GM23338 (cell line): ENCODE results near the gene RNF103. TPM values are rescaled to one million over a fixed set of nuclear protein-coding genes. Genes with fewer than 3 reads are reported as not detected.

Experiments
- ATAC-seq: fragments of 200-7000 bp; cut with Tn5 transposase; 3 replicates; pipeline ENCODE4 v1.9.1; 2020
- DNase-seq: peaks from one replicate; pipeline ENCODE4 v3.0.0-alpha.2; 2015; ENCODE audit warnings: low spot score
- H2AFZ ChIP-seq: fragments of 200-600 bp; sonication (generic); 2 replicates; pipeline ENCODE4 v1.8.0; 2016; ENCODE audit warnings: antibody characterized with exemption, mild to moderate bottlenecking, moderate library complexity
- H3F3A ChIP-seq: fragments of 200-600 bp; sonication (generic); replicated peaks from 2 replicates; pipeline ENCODE4 v1.8.0; 2017; ENCODE audit warnings: antibody characterized with exemption, mixed run types, low read depth
- H3K27ac ChIP-seq: fragments of 200-600 bp; sonication (generic); 2 replicates; pipeline ENCODE4 v1.6.1; 2016; ENCODE audit warnings: low read depth
- H3K27me3 ChIP-seq: fragments of 200-600 bp; sonication (generic); 2 replicates; pipeline ENCODE4 v1.8.0; 2016; ENCODE audit warnings: mild to moderate bottlenecking, mixed run types, moderate library complexity; ENCODE audit not compliant: insufficient read depth
- H3K36me3 ChIP-seq: fragments of 200-600 bp; sonication (generic); 2 replicates; pipeline ENCODE4 v1.8.0; 2016; ENCODE audit warnings: mild to moderate bottlenecking; ENCODE audit not compliant: insufficient read depth
- H3K4me1 ChIP-seq: fragments of 200-600 bp; sonication (generic); 2 replicates; pipeline ENCODE4 v1.8.0; 2016; ENCODE audit warnings: mild to moderate bottlenecking, moderate library complexity; ENCODE audit not compliant: insufficient read depth
- H3K4me2 ChIP-seq: fragments of 200-600 bp; sonication (generic); 2 replicates; pipeline ENCODE4 v1.7.1; 2017; ENCODE audit warnings: mixed run types
- H3K4me3 ChIP-seq: fragments of 200-600 bp; sonication (generic); 2 replicates; pipeline ENCODE4 v1.6.1; 2016; ENCODE audit warnings: mixed run types
- H3K79me2 ChIP-seq: fragments of 200-600 bp; sonication (generic); replicated peaks from 2 replicates; pipeline ENCODE4 v1.8.0; 2017; ENCODE audit warnings: mild to moderate bottlenecking; ENCODE audit not compliant: insufficient read depth
- H3K9me2 ChIP-seq: fragments of 200-600 bp; sonication (generic); 2 replicates; pipeline ENCODE4 v1.8.0; 2017; ENCODE audit not compliant: insufficient read depth
- H4K20me1 ChIP-seq: fragments of 200-600 bp; sonication (generic); replicated peaks from 2 replicates; pipeline ENCODE4 v1.8.0; 2017; ENCODE audit warnings: mild to moderate bottlenecking; ENCODE audit not compliant: insufficient read depth
- H3K27ac Mint-ChIP-seq: 2 replicates; pipeline ENCODE4 v1.8.0; 2020; ENCODE audit warnings: inconsistent platforms, mild to moderate bottlenecking, moderate library complexity, mixed read lengths
- H3K27me3 Mint-ChIP-seq: 3 replicates; pipeline ENCODE4 v1.8.0; 2022; ENCODE audit warnings: low read depth, mild to moderate bottlenecking, moderate library complexity, mixed read lengths, inconsistent platforms; ENCODE audit not compliant: insufficient read depth, poor library complexity
- H3K36me3 Mint-ChIP-seq: 3 replicates; pipeline ENCODE4 v1.8.0; 2021; ENCODE audit warnings: low read depth, mild to moderate bottlenecking, inconsistent platforms, moderate library complexity, mixed read lengths
- H3K4me1 Mint-ChIP-seq: 3 replicates; pipeline ENCODE4 v1.8.0; 2020; ENCODE audit warnings: mild to moderate bottlenecking, inconsistent platforms, mixed read lengths
- H3K4me3 Mint-ChIP-seq: 3 replicates; pipeline ENCODE4 v1.8.0; 2021; ENCODE audit warnings: moderate library complexity, mild to moderate bottlenecking, inconsistent platforms, mixed read lengths
- H3K9me3 Mint-ChIP-seq: 3 replicates; pipeline ENCODE4 v1.8.0; 2020; ENCODE audit warnings: moderate library complexity, mild to moderate bottlenecking, inconsistent platforms, mixed read lengths
- CREB1 ChIP-seq: fragments of 250-450 bp; sonication (Bioruptor Pico); IDR thresholded peaks from 2 replicates; pipeline ENCODE4 v1.5.0; 2020; ENCODE audit warnings: low read depth, mild to moderate bottlenecking, moderate library complexity
- EZH2 ChIP-seq: fragments of 200-600 bp; sonication (generic); IDR thresholded peaks from one replicate; pipeline ENCODE4 v1.8.0; 2017; ENCODE audit warnings: antibody characterized with exemption, mild to moderate bottlenecking, low read depth; ENCODE audit not compliant: unreplicated experiment
- EZH2phosphoT487 ChIP-seq: fragments of 200-600 bp; sonication (generic); IDR thresholded peaks from one replicate; pipeline ENCODE4 v1.8.1; 2018; ENCODE audit warnings: antibody characterized with exemption; ENCODE audit not compliant: unreplicated experiment
- POLR2AphosphoS5 ChIP-seq: IDR thresholded peaks from 2 replicates; pipeline ENCODE4 v1.6.1; 2016; ENCODE audit warnings: antibody characterized with exemption, low read depth
- STAT1 ChIP-seq: IDR thresholded peaks from one replicate; pipeline ENCODE4 v1.6.1; 2016; ENCODE audit warnings: antibody characterized with exemption; ENCODE audit not compliant: unreplicated experiment
- ZNF114 ChIP-seq: fragments of 250-450 bp; sonication (Bioruptor Pico); IDR thresholded peaks from 2 replicates; pipeline ENCODE4 v1.5.0; 2020; ENCODE audit warnings: mild to moderate bottlenecking, moderate library complexity
- ZNF331 ChIP-seq: fragments of 250-450 bp; sonication (Bioruptor Pico); IDR thresholded peaks from 2 replicates; pipeline ENCODE4 v1.5.0; 2020; ENCODE audit warnings: low read depth, mild to moderate bottlenecking, moderate library complexity
- polyA plus RNA-seq: library from polyadenylated mRNA; unstranded; fragments of >200 nt; fragmentation: Nextera tagmentation; extraction: Ambion mirVana; gene quantifications from 2 replicates; pipeline ENCODE4 v1.2.1, GENCODE V29; 2016
- total RNA-seq: library from RNA; depleted of rRNA; stranded (reverse); fragments of >200 nt; shearing (Covaris generic); gene quantifications from 2 replicates; pipeline ENCODE4 v1.2.3, GENCODE V29; 2014
- TF ChIP-seq, protein P1 (sequence below), 2 experiments: fragments of 200-600 bp in 1 of 2; sonication (generic) in 1 of 2; conservative IDR thresholded peaks; 2 replicates each; pipeline versions ENCODE4 v1.5.1 to v1.6.1; 2016 to 2017; ENCODE audit warnings: antibody characterized with exemption in 2 of 2, low read depth in 2 of 2, mild to moderate bottlenecking in 2 of 2, moderate library complexity in 1 of 2
- TF ChIP-seq, protein P2 (sequence below): fragments of 250-450 bp; sonication (Bioruptor Pico); IDR thresholded peaks from 2 replicates; pipeline ENCODE4 v1.5.0; 2020; ENCODE audit warnings: mild to moderate bottlenecking, moderate library complexity
- TF ChIP-seq, protein P3 (sequence below): IDR thresholded peaks from one replicate; pipeline ENCODE4 v1.6.1; 2018; ENCODE audit warnings: antibody characterized with exemption; ENCODE audit not compliant: unreplicated experiment

The RNF103 gene
- total and polyA plus RNA-seq, 2 experiments from 2014 or later = 3.8 to 5.9 TPM

DNA sequence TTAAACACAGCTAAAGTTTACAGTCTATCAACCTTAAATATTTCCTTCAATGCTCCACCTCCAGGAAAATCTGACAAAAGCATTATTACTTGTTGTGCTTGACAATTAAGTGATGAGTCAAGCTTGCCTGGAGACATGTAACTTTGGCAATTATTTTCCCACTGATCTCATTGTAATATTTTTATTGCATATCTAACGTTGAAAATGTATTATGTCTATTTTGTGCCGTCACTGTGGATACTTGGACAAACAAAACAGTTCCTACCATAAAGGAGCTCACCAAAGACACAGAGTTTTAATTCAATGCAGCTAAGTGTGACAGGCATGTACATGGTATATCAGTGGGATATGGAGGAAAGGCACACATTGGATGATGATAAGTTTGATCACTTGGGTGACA lies 24.7 kb downstream of the RNF103 start:
- H4K20me1 ChIP-seq = no peaks in the 10 kb centered on the region
- H2AFZ ChIP-seq = no peak overlapping the region
- DNase-seq = no peak
- H3K4me1 ChIP-seq = no peaks in the 10 kb centered on the region
- H3K27me3 ChIP-seq = no peaks in the 10 kb centered on the region
- Mint-ChIP-seq H3K27me3 (no peaks in the 10 kb centered on the region), H3K9me3 (no peaks in the 10 kb centered on the region), H3K36me3 (no peaks in the 10 kb centered on the region), H3K27ac (no peak overlapping the region), H3K4me1 (peaks cover 4% of the 10 kb centered on the region; the same call in 2 of the 3 replicates), H3K4me3 (no peak overlapping the region)
- H3K79me2 ChIP-seq = no peaks in the 10 kb centered on the region
- no peak for ATAC-seq
- no peak overlapping the region for H3K27ac ChIP-seq
- no peaks in the 10 kb centered on the region for H3F3A ChIP-seq
- no peak overlapping the region for H3K4me2 ChIP-seq
- H3K36me3 ChIP-seq = no peaks in the 10 kb centered on the region
- H3K4me3 ChIP-seq = no peak overlapping the region
- no peaks in the 10 kb centered on the region for H3K9me2 ChIP-seq
- TF ChIP-seq ZNF331 = no peak
- no peak for TF ChIP-seq STAT1

DNA sequence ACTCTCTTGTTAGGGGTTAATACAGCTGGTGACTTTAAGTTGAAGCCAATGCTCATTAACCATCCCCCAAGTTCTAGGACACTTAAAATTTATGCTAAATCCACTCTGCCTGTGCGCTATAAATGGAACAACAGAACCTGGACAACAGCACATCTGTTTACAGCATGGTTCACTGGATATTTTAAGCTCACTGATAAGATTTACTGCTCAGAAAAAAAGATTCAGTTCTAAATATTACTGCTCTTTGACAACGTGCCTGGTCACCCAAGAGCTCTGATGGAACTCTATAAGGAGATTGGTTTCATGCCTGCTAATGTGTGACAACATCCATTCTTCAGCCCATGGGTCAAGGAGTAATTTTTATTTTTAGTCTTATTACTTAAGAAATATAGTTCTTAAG lies 27.5 kb downstream of the RNF103 start:
- Mint-ChIP-seq H3K27me3 (no peaks in the 10 kb centered on the region), H3K9me3 (no peaks in the 10 kb centered on the region), H3K4me3 (no peak overlapping the region), H3K4me1 (peaks cover 4% of the 10 kb centered on the region; the same call in 2 of the 3 replicates), H3K27ac (no peak overlapping the region), H3K36me3 (no peaks in the 10 kb centered on the region)
- H3K4me3 ChIP-seq = no peak overlapping the region
- no peak overlapping the region for H2AFZ ChIP-seq
- no peaks in the 10 kb centered on the region for H3K36me3 ChIP-seq
- no peak overlapping the region for H3K4me2 ChIP-seq
- no peaks in the 10 kb centered on the region for H3K9me2 ChIP-seq
- H3K4me1 ChIP-seq = no peaks in the 10 kb centered on the region
- H3K27ac ChIP-seq = no peak overlapping the region
- no peaks in the 10 kb centered on the region for H3K27me3 ChIP-seq
- ATAC-seq = no peak
- H3F3A ChIP-seq = no peaks in the 10 kb centered on the region
- no peaks in the 10 kb centered on the region for H4K20me1 ChIP-seq
- TF ChIP-seq, protein P1, sequence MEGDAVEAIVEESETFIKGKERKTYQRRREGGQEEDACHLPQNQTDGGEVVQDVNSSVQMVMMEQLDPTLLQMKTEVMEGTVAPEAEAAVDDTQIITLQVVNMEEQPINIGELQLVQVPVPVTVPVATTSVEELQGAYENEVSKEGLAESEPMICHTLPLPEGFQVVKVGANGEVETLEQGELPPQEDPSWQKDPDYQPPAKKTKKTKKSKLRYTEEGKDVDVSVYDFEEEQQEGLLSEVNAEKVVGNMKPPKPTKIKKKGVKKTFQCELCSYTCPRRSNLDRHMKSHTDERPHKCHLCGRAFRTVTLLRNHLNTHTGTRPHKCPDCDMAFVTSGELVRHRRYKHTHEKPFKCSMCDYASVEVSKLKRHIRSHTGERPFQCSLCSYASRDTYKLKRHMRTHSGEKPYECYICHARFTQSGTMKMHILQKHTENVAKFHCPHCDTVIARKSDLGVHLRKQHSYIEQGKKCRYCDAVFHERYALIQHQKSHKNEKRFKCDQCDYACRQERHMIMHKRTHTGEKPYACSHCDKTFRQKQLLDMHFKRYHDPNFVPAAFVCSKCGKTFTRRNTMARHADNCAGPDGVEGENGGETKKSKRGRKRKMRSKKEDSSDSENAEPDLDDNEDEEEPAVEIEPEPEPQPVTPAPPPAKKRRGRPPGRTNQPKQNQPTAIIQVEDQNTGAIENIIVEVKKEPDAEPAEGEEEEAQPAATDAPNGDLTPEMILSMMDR (conservative IDR thresholded peaks at IDR 0.05; ENCODE audit: low read depth in 2 of 2) = no peak
- no peak for TF ChIP-seq POLR2AphosphoS5
- no peak for TF ChIP-seq STAT1
- no peak for TF ChIP-seq ZNF114 (CRISPR knock-in tag)
- no peak for TF ChIP-seq EZH2phosphoT487
- TF ChIP-seq CREB1 (CRISPR knock-in tag) = no peak
- TF ChIP-seq, protein P2, sequence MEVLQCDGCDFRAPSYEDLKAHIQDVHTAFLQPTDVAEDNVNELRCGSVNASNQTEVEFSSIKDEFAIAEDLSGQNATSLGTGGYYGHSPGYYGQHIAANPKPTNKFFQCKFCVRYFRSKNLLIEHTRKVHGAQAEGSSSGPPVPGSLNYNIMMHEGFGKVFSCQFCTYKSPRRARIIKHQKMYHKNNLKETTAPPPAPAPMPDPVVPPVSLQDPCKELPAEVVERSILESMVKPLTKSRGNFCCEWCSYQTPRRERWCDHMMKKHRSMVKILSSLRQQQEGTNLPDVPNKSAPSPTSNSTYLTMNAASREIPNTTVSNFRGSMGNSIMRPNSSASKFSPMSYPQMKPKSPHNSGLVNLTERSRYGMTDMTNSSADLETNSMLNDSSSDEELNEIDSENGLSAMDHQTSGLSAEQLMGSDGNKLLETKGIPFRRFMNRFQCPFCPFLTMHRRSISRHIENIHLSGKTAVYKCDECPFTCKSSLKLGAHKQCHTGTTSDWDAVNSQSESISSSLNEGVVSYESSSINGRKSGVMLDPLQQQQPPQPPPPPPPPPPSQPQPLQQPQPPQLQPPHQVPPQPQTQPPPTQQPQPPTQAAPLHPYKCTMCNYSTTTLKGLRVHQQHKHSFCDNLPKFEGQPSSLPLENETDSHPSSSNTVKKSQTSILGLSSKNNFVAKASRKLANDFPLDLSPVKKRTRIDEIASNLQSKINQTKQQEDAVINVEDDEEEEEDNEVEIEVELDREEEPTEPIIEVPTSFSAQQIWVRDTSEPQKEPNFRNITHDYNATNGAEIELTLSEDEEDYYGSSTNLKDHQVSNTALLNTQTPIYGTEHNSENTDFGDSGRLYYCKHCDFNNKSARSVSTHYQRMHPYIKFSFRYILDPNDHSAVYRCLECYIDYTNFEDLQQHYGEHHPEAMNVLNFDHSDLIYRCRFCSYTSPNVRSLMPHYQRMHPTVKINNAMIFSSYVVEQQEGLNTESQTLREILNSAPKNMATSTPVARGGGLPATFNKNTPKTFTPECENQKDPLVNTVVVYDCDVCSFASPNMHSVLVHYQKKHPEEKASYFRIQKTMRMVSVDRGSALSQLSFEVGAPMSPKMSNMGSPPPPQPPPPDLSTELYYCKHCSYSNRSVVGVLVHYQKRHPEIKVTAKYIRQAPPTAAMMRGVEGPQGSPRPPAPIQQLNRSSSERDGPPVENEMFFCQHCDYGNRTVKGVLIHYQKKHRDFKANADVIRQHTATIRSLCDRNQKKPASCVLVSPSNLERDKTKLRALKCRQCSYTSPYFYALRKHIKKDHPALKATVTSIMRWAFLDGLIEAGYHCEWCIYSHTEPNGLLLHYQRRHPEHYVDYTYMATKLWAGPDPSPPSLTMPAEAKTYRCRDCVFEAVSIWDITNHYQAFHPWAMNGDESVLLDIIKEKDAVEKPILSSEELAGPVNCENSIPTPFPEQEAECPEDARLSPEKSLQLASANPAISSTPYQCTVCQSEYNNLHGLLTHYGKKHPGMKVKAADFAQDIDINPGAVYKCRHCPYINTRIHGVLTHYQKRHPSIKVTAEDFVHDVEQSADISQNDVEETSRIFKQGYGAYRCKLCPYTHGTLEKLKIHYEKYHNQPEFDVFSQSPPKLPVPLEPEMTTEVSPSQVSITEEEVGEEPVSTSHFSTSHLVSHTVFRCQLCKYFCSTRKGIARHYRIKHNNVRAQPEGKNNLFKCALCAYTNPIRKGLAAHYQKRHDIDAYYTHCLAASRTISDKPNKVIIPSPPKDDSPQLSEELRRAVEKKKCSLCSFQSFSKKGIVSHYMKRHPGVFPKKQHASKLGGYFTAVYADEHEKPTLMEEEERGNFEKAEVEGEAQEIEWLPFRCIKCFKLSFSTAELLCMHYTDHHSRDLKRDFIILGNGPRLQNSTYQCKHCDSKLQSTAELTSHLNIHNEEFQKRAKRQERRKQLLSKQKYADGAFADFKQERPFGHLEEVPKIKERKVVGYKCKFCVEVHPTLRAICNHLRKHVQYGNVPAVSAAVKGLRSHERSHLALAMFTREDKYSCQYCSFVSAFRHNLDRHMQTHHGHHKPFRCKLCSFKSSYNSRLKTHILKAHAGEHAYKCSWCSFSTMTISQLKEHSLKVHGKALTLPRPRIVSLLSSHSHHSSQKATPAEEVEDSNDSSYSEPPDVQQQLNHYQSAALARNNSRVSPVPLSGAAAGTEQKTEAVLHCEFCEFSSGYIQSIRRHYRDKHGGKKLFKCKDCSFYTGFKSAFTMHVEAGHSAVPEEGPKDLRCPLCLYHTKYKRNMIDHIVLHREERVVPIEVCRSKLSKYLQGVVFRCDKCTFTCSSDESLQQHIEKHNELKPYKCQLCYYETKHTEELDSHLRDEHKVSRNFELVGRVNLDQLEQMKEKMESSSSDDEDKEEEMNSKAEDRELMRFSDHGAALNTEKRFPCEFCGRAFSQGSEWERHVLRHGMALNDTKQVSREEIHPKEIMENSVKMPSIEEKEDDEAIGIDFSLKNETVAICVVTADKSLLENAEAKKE = no peak
- TF ChIP-seq, protein P3, sequence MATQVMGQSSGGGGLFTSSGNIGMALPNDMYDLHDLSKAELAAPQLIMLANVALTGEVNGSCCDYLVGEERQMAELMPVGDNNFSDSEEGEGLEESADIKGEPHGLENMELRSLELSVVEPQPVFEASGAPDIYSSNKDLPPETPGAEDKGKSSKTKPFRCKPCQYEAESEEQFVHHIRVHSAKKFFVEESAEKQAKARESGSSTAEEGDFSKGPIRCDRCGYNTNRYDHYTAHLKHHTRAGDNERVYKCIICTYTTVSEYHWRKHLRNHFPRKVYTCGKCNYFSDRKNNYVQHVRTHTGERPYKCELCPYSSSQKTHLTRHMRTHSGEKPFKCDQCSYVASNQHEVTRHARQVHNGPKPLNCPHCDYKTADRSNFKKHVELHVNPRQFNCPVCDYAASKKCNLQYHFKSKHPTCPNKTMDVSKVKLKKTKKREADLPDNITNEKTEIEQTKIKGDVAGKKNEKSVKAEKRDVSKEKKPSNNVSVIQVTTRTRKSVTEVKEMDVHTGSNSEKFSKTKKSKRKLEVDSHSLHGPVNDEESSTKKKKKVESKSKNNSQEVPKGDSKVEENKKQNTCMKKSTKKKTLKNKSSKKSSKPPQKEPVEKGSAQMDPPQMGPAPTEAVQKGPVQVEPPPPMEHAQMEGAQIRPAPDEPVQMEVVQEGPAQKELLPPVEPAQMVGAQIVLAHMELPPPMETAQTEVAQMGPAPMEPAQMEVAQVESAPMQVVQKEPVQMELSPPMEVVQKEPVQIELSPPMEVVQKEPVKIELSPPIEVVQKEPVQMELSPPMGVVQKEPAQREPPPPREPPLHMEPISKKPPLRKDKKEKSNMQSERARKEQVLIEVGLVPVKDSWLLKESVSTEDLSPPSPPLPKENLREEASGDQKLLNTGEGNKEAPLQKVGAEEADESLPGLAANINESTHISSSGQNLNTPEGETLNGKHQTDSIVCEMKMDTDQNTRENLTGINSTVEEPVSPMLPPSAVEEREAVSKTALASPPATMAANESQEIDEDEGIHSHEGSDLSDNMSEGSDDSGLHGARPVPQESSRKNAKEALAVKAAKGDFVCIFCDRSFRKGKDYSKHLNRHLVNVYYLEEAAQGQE = no peak
- no peak for TF ChIP-seq EZH2
- TF ChIP-seq ZNF331 = no peak
- no peak for DNase-seq
- H3K79me2 ChIP-seq = no peaks in the 10 kb centered on the region
